HepG2 (cell line): ENCODE measurements around the gene BRCA2. TPM values are rescaled to one million over a fixed set of nuclear protein-coding genes. Genes with fewer than 3 reads are reported as not detected.

Experiments
- EED ChIP-seq: sonication (generic); formaldehyde crosslinking; IDR thresholded peaks from 2 replicates; pipeline ENCODE4 v1.5.0; 2020; ENCODE audit warnings: mild to moderate bottlenecking, missing genetic modification reagents
- FUBP1 ChIP-seq: sonication (generic); formaldehyde crosslinking; IDR thresholded peaks from 2 replicates; pipeline ENCODE4 v1.5.1; 2020; ENCODE audit warnings: missing genetic modification reagents, mild to moderate bottlenecking, borderline replicate concordance
- GABPB1 ChIP-seq: IDR thresholded peaks from 2 replicates; pipeline ENCODE4 v1.6.1; 2016; ENCODE audit warnings: mild to moderate bottlenecking, missing genetic modification reagents, moderate library complexity, missing compliant biosample characterization
- GMEB1 ChIP-seq: sonication (generic); formaldehyde crosslinking; IDR thresholded peaks from 2 replicates; pipeline ENCODE4 v1.5.1; 2020; ENCODE audit warnings: missing genetic modification reagents, mild to moderate bottlenecking, borderline replicate concordance
- JUND ChIP-seq: sonication (generic); formaldehyde crosslinking; IDR thresholded peaks from 2 replicates; pipeline ENCODE4 v1.8.0; 2022; ENCODE audit warnings: mild to moderate bottlenecking, missing genetic modification reagents
- KLF16 ChIP-seq, 2 experiments: sonication (generic) in 1 of 2; formaldehyde crosslinking in 1 of 2; IDR thresholded peaks; 2 replicates each; pipeline versions ENCODE4 v1.6.1 to v1.8.0; 2016 to 2023; ENCODE audit warnings: missing genetic modification reagents in 2 of 2, missing compliant biosample characterization in 1 of 2
- NAIF1 ChIP-seq: sonication (generic); formaldehyde crosslinking; IDR thresholded peaks from 2 replicates; pipeline ENCODE4 v1.5.0; 2020; ENCODE audit warnings: mild to moderate bottlenecking, missing genetic modification reagents, borderline replicate concordance
- SMAD9 ChIP-seq: sonication (generic); formaldehyde crosslinking; IDR thresholded peaks from 2 replicates; pipeline ENCODE4 v1.5.1; 2020; ENCODE audit warnings: mild to moderate bottlenecking, missing genetic modification reagents
- ZBTB44 ChIP-seq: sonication (generic); formaldehyde crosslinking; IDR thresholded peaks from 2 replicates; pipeline ENCODE4 v1.4.0; 2020; ENCODE audit warnings: missing genetic modification reagents
- ZC3H4 ChIP-seq: sonication (generic); formaldehyde crosslinking; IDR thresholded peaks from 2 replicates; pipeline ENCODE4 v1.4.0; 2020; ENCODE audit warnings: missing genetic modification reagents, borderline replicate concordance
- ZNF207 ChIP-seq: fragments of 450-650 bp; IDR thresholded peaks from 2 replicates; pipeline ENCODE4 v1.6.1; 2016; ENCODE audit warnings: antibody characterized with exemption, borderline replicate concordance
- ZNF280D ChIP-seq: sonication (generic); formaldehyde crosslinking; IDR thresholded peaks from 2 replicates; pipeline ENCODE4 v1.5.1; 2020; ENCODE audit warnings: mild to moderate bottlenecking, missing genetic modification reagents
- ZNF354B ChIP-seq: sonication (generic); formaldehyde crosslinking; IDR thresholded peaks from 2 replicates; pipeline ENCODE4 v1.8.0; 2022; ENCODE audit warnings: mild to moderate bottlenecking, missing genetic modification reagents
- ZNF639 ChIP-seq: conservative IDR thresholded peaks from 2 replicates; pipeline ENCODE4 v1.6.1; 2018; ENCODE audit warnings: missing genetic modification reagents
- ZXDC ChIP-seq: sonication (generic); formaldehyde crosslinking; IDR thresholded peaks from 2 replicates; pipeline ENCODE4 v1.5.0; 2020; ENCODE audit warnings: mild to moderate bottlenecking, missing genetic modification reagents
- polyA plus RNA-seq, 8 experiments: library from polyadenylated mRNA; depleted of rRNA in 3 of 8; stranded (reverse) in 7 of 8; unstranded in 1 of 8; fragments of >200 nt; fragmentation: Illumina TruSeq in 4 of 8; extraction: Trizol in 4 of 8; gene quantifications; 2 replicates each; pipeline versions ENCODE4 v1.2.1 to v1.2.3, GENCODE V29; 2011 to 2016; ENCODE audit warnings: low read depth in 4 of 8, missing spikeins in 1 of 8, mixed read lengths in 1 of 8; ENCODE audit not compliant: insufficient read depth in 1 of 8
- total RNA-seq, 5 experiments: library from RNA; depleted of rRNA; stranded (reverse); fragments of >200 nt; fragmentation: Illumina TruSeq; extraction: Trizol; gene quantifications; 2 replicates each; pipeline ENCODE4 v1.2.3, GENCODE V29; 2016; ENCODE audit warnings: low read depth in 1 of 5

Gene BRCA2
- total and polyA plus RNA-seq, 2 of the 13 experiments (the other 11 are each of a cell fraction or from before 2014, with no cell fraction given) = 3.1 to 24.6 TPM

GRCh38 chr13:32315238-32316027 is at the start of gene BRCA2, which contains the start of gene ZAR1L (continued):
- TF ChIP-seq FUBP1 (CRISPR knock-in tag) (no peak), GMEB1 (CRISPR knock-in tag) (peak; percentile 100), ZNF207 (no peak), EED (no peak; the same call in 1 of the 2 replicates), ZNF280D (CRISPR knock-in tag) (peak; percentile 15; the same call in 1 of the 2 replicates), NAIF1 (CRISPR knock-in tag) (no peak), ZXDC (no peak), ZC3H4 (CRISPR knock-in tag) (peak; percentile 5; the same call in 1 of the 2 replicates), ZNF639 (CRISPR knock-in tag) (no peak), ZNF354B (no peak), GABPB1 (CRISPR knock-in tag) (peak; percentile 94), KLF16 (CRISPR knock-in tag; IDR thresholded peaks at IDR 0.05) (no peak; a peak in 2 of 4 replicates), ZBTB44 (CRISPR knock-in tag) (no peak), SMAD9 (CRISPR knock-in tag) (no peak), JUND (CRISPR knock-in tag) (no peak)
